HepG2 (cell line): Measurements from ENCODE around the gene ZNF771. TPM values are rescaled to one million over a fixed set of nuclear protein-coding genes. Genes with fewer than 3 reads are reported as not detected.

Experiments used
- ATM ChIP-seq: fragments of 450-650 bp; IDR thresholded peaks from 2 replicates; pipeline ENCODE4 v1.7.1; 2017; ENCODE audit warnings: mild to moderate bottlenecking, borderline replicate concordance
- BRCA1 ChIP-seq: sonication (generic); formaldehyde crosslinking; IDR thresholded peaks from 2 replicates; pipeline ENCODE4 v1.4.0; 2020; ENCODE audit warnings: missing genetic modification reagents
- FOXK1 ChIP-seq: sonication (generic); formaldehyde crosslinking; IDR thresholded peaks from 2 replicates; pipeline ENCODE4 v1.4.0; 2020; ENCODE audit warnings: low read depth, missing genetic modification reagents, borderline replicate concordance
- FOXO1 ChIP-seq: sonication (generic); formaldehyde crosslinking; IDR thresholded peaks from 2 replicates; pipeline ENCODE4 v1.4.0; 2020; ENCODE audit warnings: missing genetic modification reagents
- GFI1 ChIP-seq: sonication (generic); formaldehyde crosslinking; IDR thresholded peaks from 2 replicates; pipeline ENCODE4 v1.5.0; 2020; ENCODE audit warnings: missing genetic modification reagents, mild to moderate bottlenecking, borderline replicate concordance
- GTF3A ChIP-seq: sonication (generic); formaldehyde crosslinking; conservative IDR thresholded peaks from 2 replicates; pipeline ENCODE4 v1.4.0; 2020; ENCODE audit warnings: mild to moderate bottlenecking, missing genetic modification reagents
- LCORL ChIP-seq, 2 experiments: fragments of 450-650 bp in 1 of 2; sonication (generic) in 1 of 2; formaldehyde crosslinking in 1 of 2; IDR thresholded peaks; 2 replicates each; pipeline versions ENCODE4 v1.5.0 to v1.6.1; 2017 to 2020; ENCODE audit warnings: antibody characterized with exemption in 1 of 2, missing genetic modification reagents in 1 of 2
- NCOA5 ChIP-seq: sonication (generic); formaldehyde crosslinking; IDR thresholded peaks from 2 replicates; pipeline ENCODE4 v1.4.0; 2020; ENCODE audit warnings: missing genetic modification reagents
- PPARG ChIP-seq: conservative IDR thresholded peaks from 2 replicates; pipeline ENCODE4 v1.6.1; 2016; ENCODE audit warnings: missing biosample characterization, missing genetic modification reagents
- RXRB ChIP-seq: IDR thresholded peaks from 2 replicates; pipeline ENCODE4 v1.6.1; 2016; ENCODE audit warnings: borderline replicate concordance, missing genetic modification reagents, missing compliant biosample characterization
- ZNF326 ChIP-seq: sonication (generic); formaldehyde crosslinking; IDR thresholded peaks from 2 replicates; pipeline ENCODE4 v1.4.0; 2020; ENCODE audit warnings: missing genetic modification reagents, borderline replicate concordance
- ZNF746 ChIP-seq: sonication (generic); formaldehyde crosslinking; IDR thresholded peaks from 2 replicates; pipeline ENCODE4 v1.8.0; 2022; ENCODE audit warnings: mild to moderate bottlenecking, missing genetic modification reagents
- polyA plus RNA-seq, 8 experiments: library from polyadenylated mRNA; depleted of rRNA in 3 of 8; stranded (reverse) in 7 of 8; unstranded in 1 of 8; fragments of >200 nt; fragmentation: Illumina TruSeq in 4 of 8; extraction: Trizol in 4 of 8; gene quantifications; 2 replicates each; pipeline versions ENCODE4 v1.2.1 to v1.2.3, GENCODE V29; 2011 to 2016; ENCODE audit warnings: low read depth in 4 of 8, missing spikeins in 1 of 8, mixed read lengths in 1 of 8; ENCODE audit not compliant: insufficient read depth in 1 of 8
- total RNA-seq, 5 experiments: library from RNA; depleted of rRNA; stranded (reverse); fragments of >200 nt; fragmentation: Illumina TruSeq; extraction: Trizol; gene quantifications; 2 replicates each; pipeline ENCODE4 v1.2.3, GENCODE V29; 2016; ENCODE audit warnings: low read depth in 1 of 5
- TF ChIP-seq, protein P1 (sequence below): sonication (generic); formaldehyde crosslinking; conservative IDR thresholded peaks from 2 replicates; pipeline ENCODE4 v1.4.0; 2020; ENCODE audit warnings: mild to moderate bottlenecking, missing genetic modification reagents, moderate library complexity
- TF ChIP-seq, protein P2 (sequence below): sonication (generic); formaldehyde crosslinking; IDR thresholded peaks from 2 replicates; pipeline ENCODE4 v1.9.0; 2022; ENCODE audit warnings: low read depth, missing genetic modification reagents
- TF ChIP-seq, protein P3 (sequence below): sonication (generic); formaldehyde crosslinking; IDR thresholded peaks from 2 replicates; pipeline ENCODE4 v1.4.0; 2020; ENCODE audit warnings: missing genetic modification reagents, borderline replicate concordance
- TF ChIP-seq, protein P4 (sequence below): sonication (generic); formaldehyde crosslinking; IDR thresholded peaks from 2 replicates; pipeline ENCODE4 v1.4.0; 2020; ENCODE audit warnings: missing genetic modification reagents

Gene ZNF771
- total and polyA plus RNA-seq, 2 of the 13 experiments (the other 11 are each of a cell fraction or from before 2014, with no cell fraction given), result 5.0 to 11.8 TPM

DNA sequence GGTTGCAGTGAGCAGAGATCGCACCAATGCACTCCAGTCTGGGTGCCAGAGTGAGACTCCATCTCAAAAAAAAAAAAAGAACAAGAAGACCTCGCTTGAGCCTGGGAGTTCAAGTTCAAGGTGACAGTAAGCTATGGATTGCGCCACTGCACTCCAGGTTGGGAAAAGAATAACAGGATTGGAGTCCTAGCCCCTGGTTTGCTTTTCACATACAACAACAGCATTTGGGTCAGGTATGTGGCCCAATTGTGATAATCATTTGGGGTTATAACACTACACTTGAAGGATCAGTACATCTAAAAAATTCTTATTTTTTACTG is 41.7 kb downstream of the ZNF771 start (continued):
- TF ChIP-seq ATM (no peak), LCORL (IDR thresholded peaks at IDR 0.05) (no peak), LCORL (CRISPR knock-in tag; IDR thresholded peaks at IDR 0.05) (peak; percentile 37), NCOA5 (CRISPR knock-in tag) (no peak), FOXK1 (CRISPR knock-in tag) (peak; percentile 90; the same call in 1 of the 2 replicates), BRCA1 (CRISPR knock-in tag) (no peak), ZNF746 (CRISPR knock-in tag) (0 out of 2 replicates have a peak, but pooled peaks have one; percentile 11), GTF3A (no peak), PPARG (CRISPR knock-in tag) (peak; percentile 59; the same call in 1 of the 2 replicates), FOXO1 (CRISPR knock-in tag) (peak; percentile 78), ZNF326 (CRISPR knock-in tag) (no peak), RXRB (CRISPR knock-in tag) (peak; percentile 96), GFI1 (peak; percentile 60; the same call in 1 of the 2 replicates)
- TF ChIP-seq, protein P1, sequence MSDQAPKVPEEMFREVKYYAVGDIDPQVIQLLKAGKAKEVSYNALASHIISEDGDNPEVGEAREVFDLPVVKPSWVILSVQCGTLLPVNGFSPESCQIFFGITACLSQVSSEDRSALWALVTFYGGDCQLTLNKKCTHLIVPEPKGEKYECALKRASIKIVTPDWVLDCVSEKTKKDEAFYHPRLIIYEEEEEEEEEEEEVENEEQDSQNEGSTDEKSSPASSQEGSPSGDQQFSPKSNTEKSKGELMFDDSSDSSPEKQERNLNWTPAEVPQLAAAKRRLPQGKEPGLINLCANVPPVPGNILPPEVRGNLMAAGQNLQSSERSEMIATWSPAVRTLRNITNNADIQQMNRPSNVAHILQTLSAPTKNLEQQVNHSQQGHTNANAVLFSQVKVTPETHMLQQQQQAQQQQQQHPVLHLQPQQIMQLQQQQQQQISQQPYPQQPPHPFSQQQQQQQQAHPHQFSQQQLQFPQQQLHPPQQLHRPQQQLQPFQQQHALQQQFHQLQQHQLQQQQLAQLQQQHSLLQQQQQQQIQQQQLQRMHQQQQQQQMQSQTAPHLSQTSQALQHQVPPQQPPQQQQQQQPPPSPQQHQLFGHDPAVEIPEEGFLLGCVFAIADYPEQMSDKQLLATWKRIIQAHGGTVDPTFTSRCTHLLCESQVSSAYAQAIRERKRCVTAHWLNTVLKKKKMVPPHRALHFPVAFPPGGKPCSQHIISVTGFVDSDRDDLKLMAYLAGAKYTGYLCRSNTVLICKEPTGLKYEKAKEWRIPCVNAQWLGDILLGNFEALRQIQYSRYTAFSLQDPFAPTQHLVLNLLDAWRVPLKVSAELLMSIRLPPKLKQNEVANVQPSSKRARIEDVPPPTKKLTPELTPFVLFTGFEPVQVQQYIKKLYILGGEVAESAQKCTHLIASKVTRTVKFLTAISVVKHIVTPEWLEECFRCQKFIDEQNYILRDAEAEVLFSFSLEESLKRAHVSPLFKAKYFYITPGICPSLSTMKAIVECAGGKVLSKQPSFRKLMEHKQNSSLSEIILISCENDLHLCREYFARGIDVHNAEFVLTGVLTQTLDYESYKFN (CRISPR knock-in tag), result peak; percentile 72
- TF ChIP-seq, protein P2, sequence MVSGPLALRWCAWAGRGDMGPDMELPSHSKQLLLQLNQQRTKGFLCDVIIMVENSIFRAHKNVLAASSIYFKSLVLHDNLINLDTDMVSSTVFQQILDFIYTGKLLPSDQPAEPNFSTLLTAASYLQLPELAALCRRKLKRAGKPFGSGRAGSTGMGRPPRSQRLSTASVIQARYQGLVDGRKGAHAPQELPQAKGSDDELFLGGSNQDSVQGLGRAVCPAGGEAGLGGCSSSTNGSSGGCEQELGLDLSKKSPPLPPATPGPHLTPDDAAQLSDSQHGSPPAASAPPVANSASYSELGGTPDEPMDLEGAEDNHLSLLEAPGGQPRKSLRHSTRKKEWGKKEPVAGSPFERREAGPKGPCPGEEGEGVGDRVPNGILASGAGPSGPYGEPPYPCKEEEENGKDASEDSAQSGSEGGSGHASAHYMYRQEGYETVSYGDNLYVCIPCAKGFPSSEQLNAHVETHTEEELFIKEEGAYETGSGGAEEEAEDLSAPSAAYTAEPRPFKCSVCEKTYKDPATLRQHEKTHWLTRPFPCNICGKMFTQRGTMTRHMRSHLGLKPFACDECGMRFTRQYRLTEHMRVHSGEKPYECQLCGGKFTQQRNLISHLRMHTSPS (CRISPR knock-in tag), result no peak
- TF ChIP-seq, protein P3, sequence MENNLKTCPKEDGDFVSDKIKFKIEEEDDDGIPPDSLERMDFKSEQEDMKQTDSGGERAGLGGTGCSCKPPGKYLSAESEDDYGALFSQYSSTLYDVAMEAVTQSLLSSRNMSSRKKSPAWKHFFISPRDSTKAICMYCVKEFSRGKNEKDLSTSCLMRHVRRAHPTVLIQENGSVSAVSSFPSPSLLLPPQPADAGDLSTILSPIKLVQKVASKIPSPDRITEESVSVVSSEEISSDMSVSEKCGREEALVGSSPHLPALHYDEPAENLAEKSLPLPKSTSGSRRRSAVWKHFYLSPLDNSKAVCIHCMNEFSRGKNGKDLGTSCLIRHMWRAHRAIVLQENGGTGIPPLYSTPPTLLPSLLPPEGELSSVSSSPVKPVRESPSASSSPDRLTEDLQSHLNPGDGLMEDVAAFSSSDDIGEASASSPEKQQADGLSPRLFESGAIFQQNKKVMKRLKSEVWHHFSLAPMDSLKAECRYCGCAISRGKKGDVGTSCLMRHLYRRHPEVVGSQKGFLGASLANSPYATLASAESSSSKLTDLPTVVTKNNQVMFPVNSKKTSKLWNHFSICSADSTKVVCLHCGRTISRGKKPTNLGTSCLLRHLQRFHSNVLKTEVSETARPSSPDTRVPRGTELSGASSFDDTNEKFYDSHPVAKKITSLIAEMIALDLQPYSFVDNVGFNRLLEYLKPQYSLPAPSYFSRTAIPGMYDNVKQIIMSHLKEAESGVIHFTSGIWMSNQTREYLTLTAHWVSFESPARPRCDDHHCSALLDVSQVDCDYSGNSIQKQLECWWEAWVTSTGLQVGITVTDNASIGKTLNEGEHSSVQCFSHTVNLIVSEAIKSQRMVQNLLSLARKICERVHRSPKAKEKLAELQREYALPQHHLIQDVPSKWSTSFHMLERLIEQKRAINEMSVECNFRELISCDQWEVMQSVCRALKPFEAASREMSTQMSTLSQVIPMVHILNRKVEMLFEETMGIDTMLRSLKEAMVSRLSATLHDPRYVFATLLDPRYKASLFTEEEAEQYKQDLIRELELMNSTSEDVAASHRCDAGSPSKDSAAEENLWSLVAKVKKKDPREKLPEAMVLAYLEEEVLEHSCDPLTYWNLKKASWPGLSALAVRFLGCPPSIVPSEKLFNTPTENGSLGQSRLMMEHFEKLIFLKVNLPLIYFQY, result 0 out of 2 replicates have a peak, but pooled peaks have one; percentile 38
- TF ChIP-seq, protein P4, sequence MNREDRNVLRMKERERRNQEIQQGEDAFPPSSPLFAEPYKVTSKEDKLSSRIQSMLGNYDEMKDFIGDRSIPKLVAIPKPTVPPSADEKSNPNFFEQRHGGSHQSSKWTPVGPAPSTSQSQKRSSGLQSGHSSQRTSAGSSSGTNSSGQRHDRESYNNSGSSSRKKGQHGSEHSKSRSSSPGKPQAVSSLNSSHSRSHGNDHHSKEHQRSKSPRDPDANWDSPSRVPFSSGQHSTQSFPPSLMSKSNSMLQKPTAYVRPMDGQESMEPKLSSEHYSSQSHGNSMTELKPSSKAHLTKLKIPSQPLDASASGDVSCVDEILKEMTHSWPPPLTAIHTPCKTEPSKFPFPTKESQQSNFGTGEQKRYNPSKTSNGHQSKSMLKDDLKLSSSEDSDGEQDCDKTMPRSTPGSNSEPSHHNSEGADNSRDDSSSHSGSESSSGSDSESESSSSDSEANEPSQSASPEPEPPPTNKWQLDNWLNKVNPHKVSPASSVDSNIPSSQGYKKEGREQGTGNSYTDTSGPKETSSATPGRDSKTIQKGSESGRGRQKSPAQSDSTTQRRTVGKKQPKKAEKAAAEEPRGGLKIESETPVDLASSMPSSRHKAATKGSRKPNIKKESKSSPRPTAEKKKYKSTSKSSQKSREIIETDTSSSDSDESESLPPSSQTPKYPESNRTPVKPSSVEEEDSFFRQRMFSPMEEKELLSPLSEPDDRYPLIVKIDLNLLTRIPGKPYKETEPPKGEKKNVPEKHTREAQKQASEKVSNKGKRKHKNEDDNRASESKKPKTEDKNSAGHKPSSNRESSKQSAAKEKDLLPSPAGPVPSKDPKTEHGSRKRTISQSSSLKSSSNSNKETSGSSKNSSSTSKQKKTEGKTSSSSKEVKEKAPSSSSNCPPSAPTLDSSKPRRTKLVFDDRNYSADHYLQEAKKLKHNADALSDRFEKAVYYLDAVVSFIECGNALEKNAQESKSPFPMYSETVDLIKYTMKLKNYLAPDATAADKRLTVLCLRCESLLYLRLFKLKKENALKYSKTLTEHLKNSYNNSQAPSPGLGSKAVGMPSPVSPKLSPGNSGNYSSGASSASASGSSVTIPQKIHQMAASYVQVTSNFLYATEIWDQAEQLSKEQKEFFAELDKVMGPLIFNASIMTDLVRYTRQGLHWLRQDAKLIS (CRISPR knock-in tag), result no peak
